Activated naive CD4-positive, alpha-beta T cell treated with anti-CD3 and anti-CD28 coated beads for 36 hours (primary cell): ENCODE results near the gene BHLHE41. TPM values are rescaled to one million over a fixed set of nuclear protein-coding genes. Genes with fewer than 3 reads are reported as not detected.

Experiments used
- CTCF ChIA-PET: fragments of 350-600 bp; sonication (Branson Sonifier 250); formaldehyde crosslinking; loops from one replicate; lab custom pipeline; 2021; ENCODE audit warnings: antibody characterized with exemption; lab: Charles Lee
- DNase-seq: peaks from one replicate; pipeline ENCODE4 v3.0.0-alpha.2; 2020
- H3K27ac Mint-ChIP-seq: one replicate; pipeline ENCODE4 v1.8.0; 2021; ENCODE audit warnings: mild to moderate bottlenecking, mixed read lengths
- H3K27me3 Mint-ChIP-seq: one replicate; pipeline ENCODE4 v1.8.0; 2021; ENCODE audit warnings: low read depth, mixed read lengths
- H3K36me3 Mint-ChIP-seq: one replicate; pipeline ENCODE4 v1.8.0; 2021; ENCODE audit warnings: low read depth, mixed read lengths
- H3K4me1 Mint-ChIP-seq: one replicate; pipeline ENCODE4 v1.8.0; 2021; ENCODE audit warnings: low read depth, mixed read lengths
- H3K4me3 Mint-ChIP-seq: one replicate; pipeline ENCODE4 v1.8.0; 2021; ENCODE audit warnings: mild to moderate bottlenecking, moderate library complexity, mixed read lengths
- H3K9me3 Mint-ChIP-seq: one replicate; pipeline ENCODE4 v1.8.0; 2021; ENCODE audit warnings: mixed read lengths
- intact Hi-C: fragments of 100-400 bp; cut with micrococcal nuclease; formaldehyde crosslinking; loops from one replicate; pipeline ENCODE4 v1.15.1; 2023
- total RNA-seq, 2 experiments: library from RNA; stranded (reverse); gene quantifications; one replicate each; pipeline ENCODE4 v1.2.3, GENCODE V29; 2021

The BHLHE41 gene
- total RNA-seq, 2 experiments from 2014 or later: not detected

- Mint-ChIP-seq H3K4me1 (no peaks in the 10 kb centered on the region), H3K9me3 (no peaks in the 10 kb centered on the region), H3K4me3 (no peak overlapping the region), H3K27me3 (peaks cover 62% of the 10 kb centered on the region), H3K36me3 (no peaks in the 10 kb centered on the region), H3K27ac (no peak overlapping the region)
- DNase-seq: no peak
- CTCF ChIA-PET: no interaction called here
- intact Hi-C loops: no loop called here
These were observed 5.9 kb upstream of the BHLHE41 start for GRCh38 chr12:26130728-26131127.

DNA sequence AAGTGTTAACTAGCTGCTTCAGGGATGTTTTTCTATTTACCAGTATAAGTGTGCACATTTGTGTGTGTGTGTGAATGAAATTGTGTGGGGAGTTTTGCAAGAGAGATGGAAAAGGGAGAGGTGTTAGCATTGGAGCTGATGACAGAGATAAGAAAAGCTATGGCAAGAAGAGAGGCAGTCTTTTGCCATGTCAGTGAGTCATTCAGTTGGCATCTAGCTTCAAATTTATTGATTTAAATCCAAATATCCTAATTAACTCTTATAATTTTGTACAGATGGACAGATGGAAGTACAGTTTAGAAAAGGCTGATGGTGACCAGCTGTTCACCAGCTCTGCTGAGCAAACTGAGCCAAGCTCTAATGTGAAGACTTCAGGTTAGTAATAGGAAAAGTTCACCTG lies 3.3 kb upstream of the BHLHE41 start:
- H3K4me3 Mint-ChIP-seq: no peak overlapping the region
- H3K27me3 Mint-ChIP-seq: peaks cover 68% of the 10 kb centered on the region
- no peaks in the 10 kb centered on the region for H3K36me3 Mint-ChIP-seq
- CTCF ChIA-PET: interaction anchor here (1.8 kb wide), 1 partner anchor 9 kb away, joined by 5 read pairs; no protein-coding TSS in a partner anchor
- intact Hi-C loops: no loop called here
- H3K4me1 Mint-ChIP-seq: peaks cover 17% of the 10 kb centered on the region
- H3K9me3 Mint-ChIP-seq: no peaks in the 10 kb centered on the region
- no peak for DNase-seq
- H3K27ac Mint-ChIP-seq: no peak overlapping the region

- Mint-ChIP-seq H3K27me3 (peaks cover 65% of the 10 kb centered on the region), H3K4me1 (peaks cover 21% of the 10 kb centered on the region), H3K4me3 (no peak overlapping the region), H3K27ac (no peak overlapping the region), H3K36me3 (no peaks in the 10 kb centered on the region), H3K9me3 (no peaks in the 10 kb centered on the region)
- intact Hi-C loops: no loop called here
- CTCF ChIA-PET: interaction anchor here (1.8 kb wide), 1 partner anchor 8 kb away, joined by 5 read pairs; no protein-coding TSS in a partner anchor
- DNase-seq: no peak
These were observed 2.6 kb upstream of the BHLHE41 start for GRCh38 chr12:26127404-26127803.

DNA sequence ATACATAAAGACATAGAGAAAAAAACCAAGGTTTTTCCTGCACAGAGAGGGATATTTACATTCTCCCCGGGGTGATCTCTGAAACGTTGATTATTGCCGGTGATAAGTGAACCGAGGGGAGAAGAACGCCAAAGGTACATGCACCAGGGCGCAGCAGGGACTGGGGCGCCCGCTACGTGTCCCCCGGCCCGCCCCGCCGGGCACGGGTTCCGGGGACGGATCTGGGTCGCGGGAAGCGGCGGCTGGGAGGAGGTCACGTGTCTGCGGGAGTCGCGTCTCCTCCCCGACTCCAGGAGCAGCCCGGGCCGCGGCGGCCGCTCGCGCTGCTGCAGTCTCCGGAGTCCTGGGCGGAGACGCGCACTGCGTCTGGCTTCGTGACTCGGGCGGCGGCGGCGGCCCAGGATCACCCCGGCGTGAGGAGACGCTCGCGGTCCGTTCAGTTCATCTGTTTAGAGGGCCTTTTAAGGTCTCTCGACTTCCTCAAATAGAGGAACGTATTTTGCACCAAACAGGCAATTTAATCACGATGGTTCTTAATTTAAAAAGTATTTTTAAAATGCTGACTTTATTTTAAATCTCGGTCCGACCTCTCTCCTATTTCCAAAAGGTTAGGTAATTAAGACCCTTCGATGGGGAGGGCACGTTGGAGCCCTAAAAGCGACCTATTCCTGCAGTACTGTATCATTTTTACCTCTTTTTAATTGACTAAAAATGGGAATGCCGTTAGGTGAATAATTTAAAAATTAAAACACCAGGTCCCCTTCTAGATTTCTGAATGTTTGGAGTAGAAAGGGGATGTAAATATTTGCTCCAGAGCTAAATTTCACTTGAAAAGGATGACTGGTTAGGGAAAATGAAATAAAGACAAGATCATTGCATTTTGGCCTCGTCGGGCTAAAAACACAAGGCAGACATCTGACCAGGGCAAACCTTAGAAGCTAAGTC lies 1.8 kb upstream of the BHLHE41 start:
- Mint-ChIP-seq H3K4me1 (peaks cover 21% of the 10 kb centered on the region), H3K9me3 (no peaks in the 10 kb centered on the region)

DNA sequence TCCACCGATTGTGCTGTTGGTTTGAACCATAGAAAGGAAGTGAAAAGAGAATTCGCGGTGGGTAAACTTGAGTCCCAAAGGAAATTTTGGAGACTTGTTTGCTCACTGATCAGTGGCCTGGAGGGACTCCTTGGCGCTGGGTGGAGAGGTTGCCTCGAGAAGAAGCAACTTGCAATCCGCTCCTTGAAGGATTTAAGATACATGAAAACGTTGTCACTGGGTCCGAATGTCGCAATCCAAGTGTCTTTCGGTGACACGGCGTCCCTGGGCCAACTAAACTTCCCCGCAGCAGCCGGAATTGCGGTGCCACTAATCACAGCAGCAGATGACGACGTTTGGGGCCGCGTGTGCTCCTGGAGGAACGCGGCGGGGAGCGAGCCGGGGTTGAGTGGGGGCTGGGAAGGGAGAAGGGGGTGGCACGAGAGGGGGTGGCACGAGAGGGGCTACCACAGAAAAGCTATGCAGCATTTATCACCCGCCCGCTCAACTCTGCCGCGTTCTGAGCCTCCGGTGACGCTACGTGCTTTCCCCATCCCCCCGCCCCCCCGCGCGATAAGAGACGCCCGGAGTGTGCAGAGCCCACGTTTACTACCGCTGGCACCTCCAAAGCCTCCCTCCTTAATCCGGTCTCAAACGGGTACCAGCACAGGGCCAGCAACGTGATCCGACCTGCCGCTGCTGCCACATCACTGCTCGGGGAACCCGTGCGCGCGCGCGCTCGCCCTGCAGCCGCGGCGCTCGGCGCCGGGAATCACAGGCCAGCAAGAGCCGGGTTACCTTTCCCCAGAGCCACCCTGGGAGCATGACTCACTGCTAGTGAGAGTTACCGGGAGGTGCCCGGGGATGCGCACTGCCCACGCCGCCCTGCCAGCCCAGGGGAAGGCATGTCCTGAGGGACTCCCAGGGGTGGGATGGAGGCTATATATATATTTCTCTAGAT lies 833 bp upstream of the BHLHE41 start:
- peak; percentile 53 for DNase-seq
- no peaks in the 10 kb centered on the region for H3K36me3 Mint-ChIP-seq
- CTCF ChIA-PET: no interaction called here
- H3K27me3 Mint-ChIP-seq: peaks cover 69% of the 10 kb centered on the region
- peaks cover 23% of the 10 kb centered on the region for H3K4me1 Mint-ChIP-seq
- intact Hi-C loops: loop anchor here (2.0 kb wide), 2 partner anchors 167 to 889 kb away; partner anchors contain the start of genes RASSF8 and TM7SF3
- H3K27ac Mint-ChIP-seq: no peak overlapping the region
- no peaks in the 10 kb centered on the region for H3K9me3 Mint-ChIP-seq
- H3K4me3 Mint-ChIP-seq: peak overlapping the region; percentile 82

More for the DNA sequence above, 1.8 kb upstream of the BHLHE41 start:
- DNase-seq: peak; percentile 37
- peaks cover 68% of the 10 kb centered on the region for H3K27me3 Mint-ChIP-seq
- H3K36me3 Mint-ChIP-seq: no peaks in the 10 kb centered on the region
- intact Hi-C loops: no loop called here
- H3K27ac Mint-ChIP-seq: no peak overlapping the region
- peak overlapping the region; percentile 82 for H3K4me3 Mint-ChIP-seq
- CTCF ChIA-PET: no interaction called here

GRCh38 chr12:26123482-26123980 lies 1.3 kb downstream of the BHLHE41 start:
- Mint-ChIP-seq H3K27ac (no peak overlapping the region), H3K4me3 (peak overlapping the region; percentile 83), H3K36me3 (no peaks in the 10 kb centered on the region), H3K4me1 (peaks cover 23% of the 10 kb centered on the region), H3K27me3 (peaks cover 68% of the 10 kb centered on the region), H3K9me3 (no peaks in the 10 kb centered on the region)
- intact Hi-C loops: loop anchor here (1.0 to 5.0 kb wide), 7 partner anchors 9 to 709 kb away; partner anchors contain the start of gene ITPR2
- CTCF ChIA-PET: interaction anchor here (0.6 to 1.6 kb wide), 4 partner anchors 8 to 491 kb away, joined by 3 to 4 read pairs (median 3); no protein-coding TSS in a partner anchor
- no peak for DNase-seq

DNA sequence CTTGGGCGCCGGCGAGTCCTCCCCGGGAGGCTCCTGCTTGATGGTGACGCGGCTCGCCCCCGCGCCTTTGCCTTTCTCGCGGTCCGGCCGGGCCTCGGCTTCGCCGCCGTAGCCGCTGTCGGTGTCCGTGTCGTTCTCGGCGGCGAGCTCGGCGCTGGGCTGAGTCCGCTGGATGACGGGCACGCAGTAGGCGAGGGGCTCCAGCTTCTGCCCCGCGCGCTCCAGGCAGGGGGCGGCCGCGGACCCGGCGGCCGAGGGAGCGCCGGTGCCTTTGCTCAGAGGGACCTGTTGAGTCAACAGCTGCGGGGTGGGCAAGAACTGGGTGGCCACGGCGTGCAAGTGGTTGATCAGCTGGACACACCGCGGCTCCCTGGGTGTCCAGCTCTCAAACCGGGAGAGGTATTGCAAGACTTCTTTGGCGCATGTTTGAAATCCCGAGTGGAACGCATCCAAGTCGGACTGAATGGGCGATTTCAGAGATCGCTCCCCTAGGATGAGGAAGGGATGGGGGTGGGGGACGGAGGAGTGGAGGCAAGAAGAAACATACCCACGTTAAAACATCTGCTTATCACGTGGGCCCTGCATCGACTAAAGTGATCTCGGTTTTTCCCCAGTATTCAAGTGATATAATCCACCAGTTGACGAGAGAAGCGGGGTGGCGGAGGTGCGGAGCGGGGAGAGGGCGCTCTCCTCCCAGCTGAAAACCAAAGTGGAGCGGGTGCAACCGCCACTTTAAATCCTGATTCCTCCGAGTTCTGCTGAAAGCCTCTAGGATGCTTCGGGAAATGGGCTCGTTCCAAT lies 2.0 kb downstream of the BHLHE41 start:
- Mint-ChIP-seq H3K9me3 (no peaks in the 10 kb centered on the region), H3K36me3 (no peaks in the 10 kb centered on the region), H3K4me1 (peaks cover 23% of the 10 kb centered on the region), H3K27ac (no peak overlapping the region), H3K27me3 (peaks cover 68% of the 10 kb centered on the region), H3K4me3 (peak overlapping the region; percentile 83)
- intact Hi-C loops: loop anchor here (1.0 to 5.0 kb wide), 7 partner anchors 9 to 710 kb away; partner anchors contain the start of gene ITPR2
- DNase-seq: peak; percentile 69
- CTCF ChIA-PET: interaction anchor here (0.6 to 1.6 kb wide), 4 partner anchors 7 to 579 kb away, joined by 3 to 4 read pairs (median 3); no protein-coding TSS in a partner anchor

- Mint-ChIP-seq H3K9me3 (no peaks in the 10 kb centered on the region), H3K27me3 (peaks cover 65% of the 10 kb centered on the region), H3K36me3 (no peaks in the 10 kb centered on the region), H3K4me1 (peaks cover 23% of the 10 kb centered on the region), H3K27ac (no peak overlapping the region), H3K4me3 (peak overlapping the region; percentile 59)
- intact Hi-C loops: loop anchor here (2.0 to 5.0 kb wide), 5 partner anchors 195 to 711 kb away; partner anchors contain the start of gene ITPR2
- CTCF ChIA-PET: interaction anchor here (0.6 to 1.6 kb wide), 3 partner anchors 67 to 579 kb away, joined by 3 read pairs; no protein-coding TSS in a partner anchor
- DNase-seq: peak; percentile 9
These were observed 2.7 kb downstream of the BHLHE41 start for GRCh38 chr12:26122061-26122680.

GRCh38 chr12:26121323-26122060 lies 3.3 kb downstream of the BHLHE41 start:
- no peak for DNase-seq
- Mint-ChIP-seq H3K36me3 (no peaks in the 10 kb centered on the region), H3K4me1 (peaks cover 23% of the 10 kb centered on the region), H3K4me3 (peak overlapping the region; percentile 36), H3K9me3 (no peaks in the 10 kb centered on the region), H3K27ac (no peak overlapping the region), H3K27me3 (peaks cover 65% of the 10 kb centered on the region)
- CTCF ChIA-PET: interaction anchor here (0.6 to 1.6 kb wide), 7 partner anchors 68 to 1003 kb away, joined by 3 to 5 read pairs (median 3); no protein-coding TSS in a partner anchor
- intact Hi-C loops: loop anchor here (2.0 to 5.0 kb wide), 5 partner anchors 196 to 711 kb away; partner anchors contain the start of gene ITPR2
